Measurements from ENCODE around the gene E2F6.

- TF ChIP-seq CTCF (IDR thresholded peaks at IDR 0.05; ENCODE audit: borderline replicate concordance, extremely low read depth, low read length, poor library complexity, severe bottlenecking) = no peak
- TF ChIP-seq EZH2 (IDR thresholded peaks at IDR 0.05; ENCODE audit: borderline replicate concordance, low read depth, low read length, severe bottlenecking) = no peak
Measured at GRCh38 chr2:11406958-11407381, 59.0 kb downstream of the E2F6 start.

All from DND-41 (cell line).